Activated B cell treated with CpG ODN at 0.5 μM for 24 hours (primary cell): ENCODE results near the gene TMEM132D. TPM values are rescaled to one million over a fixed set of nuclear protein-coding genes. Genes with fewer than 3 reads are reported as not detected.
"Not testable (repeated sequence)": the region's sequence is repeated elsewhere in the genome, so short reads cannot be mapped to it uniquely, and the experiment has no call there.

Experiments
- ATAC-seq: fragments of 200-7000 bp; cut with Tn5 transposase; one replicate; pipeline ENCODE4 v1.10.0; 2021; ENCODE audit warnings: low read depth, mild to moderate bottlenecking, moderate library complexity
- CTCF ChIA-PET: fragments of 350-600 bp; sonication (Branson Sonifier 250); formaldehyde crosslinking; loops from one replicate; lab custom pipeline; 2021; ENCODE audit warnings: antibody characterized with exemption; lab: Charles Lee
- POLR2A ChIA-PET: fragments of 350-600 bp; sonication (Branson Sonifier 250); formaldehyde crosslinking; loops from one replicate; lab custom pipeline; 2021; ENCODE audit warnings: antibody characterized with exemption; lab: Charles Lee
- DNase-seq: peaks from one replicate; pipeline ENCODE4 v3.0.0; 2022
- H3K27ac Mint-ChIP-seq: one replicate; pipeline ENCODE4 v1.8.0; 2020; ENCODE audit warnings: mixed read lengths
- H3K27me3 Mint-ChIP-seq: one replicate; pipeline ENCODE4 v1.8.0; 2021; ENCODE audit warnings: mixed read lengths
- H3K36me3 Mint-ChIP-seq: one replicate; pipeline ENCODE4 v1.8.0; 2021; ENCODE audit warnings: low read depth, mixed read lengths
- H3K4me1 Mint-ChIP-seq: one replicate; pipeline ENCODE4 v1.8.0; 2021; ENCODE audit warnings: mixed read lengths
- H3K4me3 Mint-ChIP-seq: one replicate; pipeline ENCODE4 v1.8.0; 2020; ENCODE audit warnings: mild to moderate bottlenecking, mixed read lengths
- H3K9me3 Mint-ChIP-seq: one replicate; pipeline ENCODE4 v1.8.0; 2020; ENCODE audit warnings: mixed read lengths
- CTCF ChIP-seq: fragments of 200-600 bp; IDR thresholded peaks from one replicate; pipeline ENCODE4 v1.8.0; 2022; ENCODE audit warnings: antibody characterized with exemption, mild to moderate bottlenecking
- intact Hi-C: fragments of 100-400 bp; cut with micrococcal nuclease; formaldehyde crosslinking; loops from one replicate; pipeline ENCODE4 v1.15.1; 2024
- total RNA-seq: library from RNA; stranded (reverse); gene quantifications from 2 replicates; pipeline ENCODE4 v1.2.3, GENCODE V29; 2022

Gene TMEM132D
- total RNA-seq, 1 donor from 2014 or later: not detected

DNA sequence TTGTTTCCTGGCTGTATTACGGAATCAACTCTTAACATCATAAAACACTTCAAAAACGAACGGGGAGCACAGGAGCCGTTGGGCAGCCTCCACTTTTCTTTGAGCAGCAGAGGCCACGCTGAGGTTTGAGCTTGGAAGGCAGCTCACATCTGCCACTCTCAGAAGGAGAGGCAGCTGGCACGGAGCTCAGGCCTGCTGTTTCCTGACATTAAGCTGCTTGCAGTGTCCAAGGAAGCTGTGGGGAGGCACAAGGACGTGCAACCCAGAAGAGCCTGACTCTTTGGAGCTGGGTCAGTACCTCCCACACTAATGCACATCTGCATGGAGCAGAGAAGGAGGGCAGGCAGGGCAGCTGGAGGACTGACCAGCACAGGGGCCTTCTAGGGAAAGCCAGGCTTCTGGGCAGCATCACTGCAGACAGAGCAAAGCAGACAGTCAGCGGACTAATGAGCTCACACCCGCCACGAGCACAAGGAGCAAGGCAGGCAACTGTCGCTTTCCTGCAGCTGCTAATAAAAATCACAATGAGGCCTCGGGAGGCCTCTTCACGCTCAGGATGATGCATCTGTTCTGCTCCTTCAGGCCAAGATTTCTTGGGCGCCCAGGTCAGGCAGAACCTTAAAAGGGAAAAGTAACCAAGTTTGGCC lies 839.5 kb downstream of the TMEM132D start:
- no peaks in the 10 kb centered on the region for H3K36me3 Mint-ChIP-seq
- H3K4me1 Mint-ChIP-seq: no peaks in the 10 kb centered on the region
- H3K27ac Mint-ChIP-seq: no peak overlapping the region
- no peak for DNase-seq
- CTCF ChIA-PET: no interaction called here
- no peak for TF ChIP-seq CTCF
- H3K4me3 Mint-ChIP-seq: no peak overlapping the region
- H3K9me3 Mint-ChIP-seq: no peaks in the 10 kb centered on the region
- peaks cover 2% of the 10 kb centered on the region for H3K27me3 Mint-ChIP-seq
- POLR2A ChIA-PET: no interaction called here
- intact Hi-C loops: no loop called here
- no peak for ATAC-seq

- no peak for TF ChIP-seq CTCF
- DNase-seq: no peak
- intact Hi-C loops: no loop called here
- CTCF ChIA-PET: no interaction called here
- no peaks in the 10 kb centered on the region for H3K4me1 Mint-ChIP-seq
- peaks cover 2% of the 10 kb centered on the region for H3K27me3 Mint-ChIP-seq
- no peaks in the 10 kb centered on the region for H3K36me3 Mint-ChIP-seq
- no peak overlapping the region for H3K4me3 Mint-ChIP-seq
- H3K27ac Mint-ChIP-seq: no peak overlapping the region
- POLR2A ChIA-PET: no interaction called here
- no peak for ATAC-seq
- H3K9me3 Mint-ChIP-seq: no peaks in the 10 kb centered on the region
These were observed 840.2 kb downstream of the TMEM132D start for GRCh38 chr12:129063600-129063999.

GRCh38 chr12:129053232-129053631 lies 850.6 kb downstream of the TMEM132D start:
- Mint-ChIP-seq H3K27me3 (no peaks in the 10 kb centered on the region), H3K4me3 (no peak overlapping the region), H3K27ac (no peak overlapping the region), H3K9me3 (no peaks in the 10 kb centered on the region), H3K36me3 (no peaks in the 10 kb centered on the region), H3K4me1 (no peaks in the 10 kb centered on the region)
- ChIA-PET CTCF (no interaction called here), POLR2A (no interaction called here)
- no peak for ATAC-seq
- no peak for TF ChIP-seq CTCF
- no peak for DNase-seq
- intact Hi-C loops: no loop called here

DNA sequence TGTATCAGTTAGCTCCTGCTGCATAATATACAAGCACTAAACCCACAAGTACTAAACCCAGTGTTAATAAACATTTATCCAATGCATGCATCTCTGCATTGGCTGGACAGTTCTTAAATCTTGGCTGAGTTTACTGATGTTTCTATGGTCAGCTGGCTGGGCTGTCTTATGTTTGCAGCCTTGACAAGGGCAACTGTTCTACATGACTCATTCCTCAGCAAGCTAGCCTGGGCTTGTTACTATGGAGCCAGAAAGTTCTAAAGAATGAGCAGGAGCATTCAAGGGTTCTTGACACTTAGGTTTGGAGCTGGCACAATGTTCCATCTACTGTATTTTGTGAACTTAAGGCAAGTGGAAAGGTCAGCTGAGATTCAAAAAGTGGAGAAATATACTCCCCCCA lies 851.5 kb downstream of the TMEM132D start:
- ChIA-PET CTCF (no interaction called here), POLR2A (no interaction called here)
- ATAC-seq (no peak), DNase-seq (no peak)
- Mint-ChIP-seq H3K9me3 (no peaks in the 10 kb centered on the region), H3K4me3 (no peak overlapping the region), H3K36me3 (no peaks in the 10 kb centered on the region), H3K4me1 (no peaks in the 10 kb centered on the region), H3K27me3 (no peaks in the 10 kb centered on the region), H3K27ac (no peak overlapping the region)
- intact Hi-C loops: no loop called here
- TF ChIP-seq CTCF: no peak

- no peaks in the 10 kb centered on the region for H3K9me3 Mint-ChIP-seq
- no peak overlapping the region for H3K4me3 Mint-ChIP-seq
- POLR2A ChIA-PET: no interaction called here
- H3K27me3 Mint-ChIP-seq: no peaks in the 10 kb centered on the region
- CTCF ChIA-PET: no interaction called here
- no peaks in the 10 kb centered on the region for H3K36me3 Mint-ChIP-seq
- TF ChIP-seq CTCF: no peak
- ATAC-seq (no peak), DNase-seq (no peak)
- H3K27ac Mint-ChIP-seq: no peak overlapping the region
- intact Hi-C loops: no loop called here
- no peaks in the 10 kb centered on the region for H3K4me1 Mint-ChIP-seq
These were observed 853.9 kb downstream of the TMEM132D start for GRCh38 chr12:129049917-129050316.

DNA sequence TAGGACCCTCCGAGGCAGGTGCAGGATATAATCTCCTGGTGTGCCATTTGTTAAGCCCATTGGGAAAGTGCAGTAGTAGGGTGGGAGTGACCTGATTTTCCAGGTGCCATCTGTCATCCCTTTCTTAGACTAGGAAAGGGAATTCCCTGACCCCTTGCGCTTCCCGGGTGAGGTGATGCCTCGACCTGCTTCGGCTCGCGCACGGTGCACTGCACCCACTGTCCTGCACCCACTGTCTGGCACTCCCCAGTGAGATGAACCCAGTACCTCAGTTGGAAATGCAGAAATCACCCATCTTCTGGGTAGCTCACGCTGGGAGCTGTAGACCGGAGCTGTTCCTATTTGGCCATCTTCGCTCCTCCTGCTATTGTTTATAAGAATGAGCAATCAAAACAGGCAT lies 860.5 kb downstream of the TMEM132D start:
- ATAC-seq, H3K27ac Mint-ChIP-seq, CTCF ChIA-PET, DNase-seq, H3K4me3 Mint-ChIP-seq, intact Hi-C loops, H3K4me1 Mint-ChIP-seq, H3K27me3 Mint-ChIP-seq, H3K9me3 Mint-ChIP-seq, POLR2A ChIA-PET, H3K36me3 Mint-ChIP-seq: not testable (repeated sequence)
